ENCODE measurements around the gene HAL.

HAL gene

DNA sequence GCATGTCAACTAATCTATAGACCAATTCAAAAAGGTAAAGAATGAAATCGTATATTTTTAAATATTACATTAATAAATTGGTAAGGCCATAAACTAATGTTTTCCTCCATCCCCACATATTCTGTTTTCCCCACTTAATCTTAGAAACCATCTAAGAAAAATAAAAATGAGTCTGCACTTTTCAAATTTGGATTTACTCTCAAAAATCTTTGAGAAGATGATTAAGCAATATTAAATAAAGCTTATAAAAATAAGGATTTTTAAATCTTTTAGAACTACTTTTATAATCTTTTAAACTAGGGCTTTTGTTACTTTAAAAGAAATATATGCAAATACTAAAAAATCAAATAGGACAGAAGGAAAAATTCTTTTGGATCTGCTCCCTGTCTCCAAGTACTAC, 10.6 kb upstream of the HAL start:
- Histone ChIP-seq H3K9ac (ENCODE audit: insufficient read length, low read depth) (no peak overlapping the region), H3K4me1 (ENCODE audit: insufficient read depth, insufficient read length) (no peaks in the 10 kb centered on the region), H3K4me3 (ENCODE audit: insufficient read length, low read depth) (no peak overlapping the region), H3K27me3 (ENCODE audit: insufficient read depth, insufficient read length) (no peaks in the 10 kb centered on the region), H3K9me3 (ENCODE audit: insufficient read depth, low read length) (no peaks in the 10 kb centered on the region), H3K36me3 (ENCODE audit: insufficient read depth, insufficient read length, low read length) (peaks cover 84% of the 10 kb centered on the region)
- TF ChIP-seq YY1 (IDR thresholded peaks at IDR 0.05; ENCODE audit: insufficient read depth, insufficient read length) (no peak), ZNF274 (IDR thresholded peaks at IDR 0.05; ENCODE audit: low read depth, low read length) (no peak), SUZ12 (IDR thresholded peaks at IDR 0.05; ENCODE audit: extremely low read depth, insufficient read depth, insufficient read length) (no peak)
- DNase-seq (ENCODE audit: low read depth, low spot score) = no peak

DNA sequence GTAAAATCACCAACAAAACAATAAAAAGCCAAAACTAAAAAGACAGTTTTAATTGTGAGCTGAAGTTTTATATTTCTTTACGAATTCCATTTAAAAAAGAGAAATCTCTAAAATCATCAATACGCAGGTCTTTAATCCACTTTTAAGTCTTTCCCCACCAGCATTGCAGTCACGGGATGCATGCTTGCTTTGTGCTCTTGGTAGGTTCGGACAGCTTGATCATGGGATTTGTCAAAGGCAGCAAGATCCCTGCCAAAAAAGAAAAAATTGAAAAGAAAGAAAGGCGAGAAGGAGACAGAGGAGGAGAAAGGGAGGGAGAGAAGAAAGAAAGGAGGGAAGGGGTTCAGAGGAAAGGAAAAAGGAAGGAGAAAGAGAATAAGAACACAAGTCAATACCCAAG, 4.7 kb upstream of the HAL start:
- Histone ChIP-seq H3K36me3 (ENCODE audit: insufficient read depth, insufficient read length, low read length) (peaks cover 42% of the 10 kb centered on the region), H3K4me3 (ENCODE audit: insufficient read length, low read depth) (no peak overlapping the region), H3K9ac (ENCODE audit: insufficient read length, low read depth) (no peak overlapping the region), H3K9me3 (ENCODE audit: insufficient read depth, low read length) (no peaks in the 10 kb centered on the region), H3K27me3 (ENCODE audit: insufficient read depth, insufficient read length) (no peaks in the 10 kb centered on the region), H3K4me1 (ENCODE audit: insufficient read depth, insufficient read length) (no peaks in the 10 kb centered on the region)
- no peak for DNase-seq (ENCODE audit: low read depth, low spot score)
- TF ChIP-seq SUZ12 (IDR thresholded peaks at IDR 0.05; ENCODE audit: extremely low read depth, insufficient read depth, insufficient read length) = no peak
- TF ChIP-seq YY1 (IDR thresholded peaks at IDR 0.05; ENCODE audit: insufficient read depth, insufficient read length) = no peak
- TF ChIP-seq ZNF274 (IDR thresholded peaks at IDR 0.05; ENCODE audit: low read depth, low read length) = no peak

GRCh38 chr12:95999484-95999883, 3.3 kb upstream of the HAL start:
- no peaks in the 10 kb centered on the region for H3K27me3 ChIP-seq (ENCODE audit: insufficient read depth, insufficient read length)
- H3K4me1 ChIP-seq (ENCODE audit: insufficient read depth, insufficient read length) = no peaks in the 10 kb centered on the region
- no peak for DNase-seq (ENCODE audit: low read depth, low spot score)
- H3K4me3 ChIP-seq (ENCODE audit: insufficient read length, low read depth) = no peak overlapping the region
- H3K9ac ChIP-seq (ENCODE audit: insufficient read length, low read depth) = no peak overlapping the region
- H3K36me3 ChIP-seq (ENCODE audit: insufficient read depth, insufficient read length, low read length) = peaks cover 34% of the 10 kb centered on the region
- no peak for TF ChIP-seq YY1 (IDR thresholded peaks at IDR 0.05; ENCODE audit: insufficient read depth, insufficient read length)
- TF ChIP-seq SUZ12 (IDR thresholded peaks at IDR 0.05; ENCODE audit: extremely low read depth, insufficient read depth, insufficient read length) = no peak
- no peak for TF ChIP-seq ZNF274 (IDR thresholded peaks at IDR 0.05; ENCODE audit: low read depth, low read length)
- H3K9me3 ChIP-seq (ENCODE audit: insufficient read depth, low read length) = no peaks in the 10 kb centered on the region

DNA sequence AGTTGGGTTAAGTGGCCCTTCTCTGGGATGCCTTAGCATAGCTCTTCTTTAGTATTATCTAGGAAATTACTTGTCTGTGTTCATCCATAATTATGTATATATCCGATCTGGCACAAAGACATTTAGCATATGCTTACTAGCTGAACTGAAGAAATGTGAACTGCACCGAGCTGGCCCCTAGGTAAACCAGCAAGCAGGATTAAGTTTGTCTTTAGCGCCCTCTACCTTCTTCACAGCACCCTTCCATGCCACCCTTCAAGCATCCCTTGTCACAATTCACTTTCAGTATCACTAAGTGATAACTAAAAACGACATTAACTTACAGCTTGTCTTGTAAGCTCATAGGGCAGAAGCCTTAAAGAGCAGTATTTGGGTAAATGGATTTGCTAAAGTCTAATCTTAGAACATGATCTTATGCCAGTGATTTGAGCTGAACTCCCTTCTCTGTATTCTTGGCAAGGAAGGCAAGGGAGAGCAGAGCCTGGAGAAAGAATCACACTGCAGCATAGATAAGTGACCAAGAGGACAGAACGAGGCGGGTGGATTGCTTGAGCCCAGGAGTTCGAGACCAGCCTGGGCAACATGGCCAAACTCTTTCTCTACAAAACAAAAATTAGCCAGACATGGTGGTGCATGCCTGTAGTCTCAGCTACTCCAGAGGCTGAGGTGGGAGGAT, 2.6 kb upstream of the HAL start:
- H3K9me3 ChIP-seq (ENCODE audit: insufficient read depth, low read length) = no peaks in the 10 kb centered on the region
- H3K27me3 ChIP-seq (ENCODE audit: insufficient read depth, insufficient read length) = no peaks in the 10 kb centered on the region
- peak; percentile 64 for DNase-seq (ENCODE audit: low read depth, low spot score)
- H3K4me3 ChIP-seq (ENCODE audit: insufficient read length, low read depth) = no peak overlapping the region
- no peak overlapping the region for H3K9ac ChIP-seq (ENCODE audit: insufficient read length, low read depth)
- H3K36me3 ChIP-seq (ENCODE audit: insufficient read depth, insufficient read length, low read length) = peaks cover 27% of the 10 kb centered on the region
- TF ChIP-seq ZNF274 (IDR thresholded peaks at IDR 0.05; ENCODE audit: low read depth, low read length) (no peak), YY1 (IDR thresholded peaks at IDR 0.05; ENCODE audit: insufficient read depth, insufficient read length) (no peak), SUZ12 (IDR thresholded peaks at IDR 0.05; ENCODE audit: extremely low read depth, insufficient read depth, insufficient read length) (no peak)
- no peaks in the 10 kb centered on the region for H3K4me1 ChIP-seq (ENCODE audit: insufficient read depth, insufficient read length)

DNA sequence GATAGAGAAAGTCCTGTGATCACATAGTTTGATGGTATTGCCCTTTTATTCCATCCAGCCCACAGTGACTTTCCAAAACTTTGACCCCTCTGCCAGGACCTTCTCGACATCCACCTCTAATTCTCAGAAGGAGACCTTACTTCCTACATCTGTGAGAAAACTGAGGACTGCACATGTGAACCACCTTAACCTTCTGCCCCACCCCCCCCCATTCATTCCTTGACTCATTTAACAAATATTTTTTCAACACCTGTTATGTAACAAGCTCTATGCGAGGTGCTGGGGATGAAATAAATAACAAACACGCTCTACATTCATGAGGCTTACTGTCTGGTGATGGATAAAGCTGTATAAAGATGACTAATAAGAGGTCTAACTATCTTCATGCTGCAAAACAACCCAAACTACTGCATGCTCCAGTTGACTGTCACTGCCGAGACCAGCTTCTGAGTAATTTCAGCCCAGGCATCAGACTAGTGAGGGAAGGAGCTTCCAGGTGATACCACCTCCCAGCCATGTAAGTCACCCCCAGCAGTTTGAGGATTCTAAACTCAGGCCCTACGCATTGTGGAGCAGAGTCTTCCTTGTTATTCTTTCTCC, 1.9 kb upstream of the HAL start:
- Histone ChIP-seq H3K4me3 (ENCODE audit: insufficient read length, low read depth) (no peak overlapping the region), H3K27me3 (ENCODE audit: insufficient read depth, insufficient read length) (no peaks in the 10 kb centered on the region), H3K4me1 (ENCODE audit: insufficient read depth, insufficient read length) (no peaks in the 10 kb centered on the region), H3K36me3 (ENCODE audit: insufficient read depth, insufficient read length, low read length) (peaks cover 22% of the 10 kb centered on the region), H3K9ac (ENCODE audit: insufficient read length, low read depth) (no peak overlapping the region), H3K9me3 (ENCODE audit: insufficient read depth, low read length) (no peaks in the 10 kb centered on the region)
- DNase-seq (ENCODE audit: low read depth, low spot score) = no peak
- TF ChIP-seq SUZ12 (IDR thresholded peaks at IDR 0.05; ENCODE audit: extremely low read depth, insufficient read depth, insufficient read length) (no peak), ZNF274 (IDR thresholded peaks at IDR 0.05; ENCODE audit: low read depth, low read length) (no peak), YY1 (IDR thresholded peaks at IDR 0.05; ENCODE audit: insufficient read depth, insufficient read length) (no peak)

- no peak for TF ChIP-seq ZNF274 (IDR thresholded peaks at IDR 0.05; ENCODE audit: low read depth, low read length)
- TF ChIP-seq SUZ12 (IDR thresholded peaks at IDR 0.05; ENCODE audit: extremely low read depth, insufficient read depth, insufficient read length) = no peak
- no peak for TF ChIP-seq YY1 (IDR thresholded peaks at IDR 0.05; ENCODE audit: insufficient read depth, insufficient read length)
- H3K9ac ChIP-seq (ENCODE audit: insufficient read length, low read depth) = no peak overlapping the region
- no peaks in the 10 kb centered on the region for H3K9me3 ChIP-seq (ENCODE audit: insufficient read depth, low read length)
Observed at GRCh38 chr12:95997276-95997675, 1.1 kb upstream of the HAL start.

DNA sequence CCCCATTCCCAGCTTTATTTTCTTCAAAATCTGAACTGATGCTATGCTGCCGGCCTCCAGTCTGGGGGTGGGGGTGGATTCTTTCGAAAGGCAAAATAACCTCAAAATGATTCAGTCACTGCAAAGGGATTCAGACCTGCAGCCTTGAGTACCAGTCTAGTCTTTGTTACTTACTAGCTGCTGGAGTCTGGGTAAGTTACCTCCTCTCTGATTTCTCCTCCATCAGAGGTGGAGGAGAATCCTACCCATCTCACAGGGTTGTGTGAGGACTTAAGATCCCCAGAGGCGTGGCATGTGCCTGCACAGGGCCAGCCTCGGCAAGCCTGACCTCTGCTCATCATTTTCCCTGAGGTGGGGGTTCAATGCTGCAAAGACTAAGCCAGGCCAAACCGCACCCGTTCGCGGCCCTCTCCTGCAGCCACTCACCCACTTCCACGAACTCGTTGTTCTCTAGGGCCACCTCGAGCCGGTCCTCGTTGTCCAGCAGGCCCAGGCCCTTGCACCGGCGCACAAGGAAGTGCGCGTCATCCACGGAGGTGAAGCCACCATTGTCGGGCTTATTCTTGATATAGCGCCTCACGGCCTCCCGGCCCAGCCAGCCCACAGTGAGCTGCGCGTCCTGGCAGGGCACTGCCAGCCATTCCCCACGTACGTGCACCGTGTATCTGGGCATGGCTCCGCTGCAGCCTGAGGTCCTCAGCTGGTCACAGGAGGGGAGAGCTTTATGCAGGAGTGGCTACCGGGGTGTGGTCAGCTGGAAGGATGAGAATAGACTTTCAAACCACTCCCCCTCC, 709 bp downstream of the HAL start:
- DNase-seq (ENCODE audit: low read depth, low spot score) = no peak
- H3K9me3 ChIP-seq (ENCODE audit: insufficient read depth, low read length) = no peaks in the 10 kb centered on the region
- TF ChIP-seq YY1 (IDR thresholded peaks at IDR 0.05; ENCODE audit: insufficient read depth, insufficient read length) = no peak
- TF ChIP-seq SUZ12 (IDR thresholded peaks at IDR 0.05; ENCODE audit: extremely low read depth, insufficient read depth, insufficient read length) = no peak
- no peak for TF ChIP-seq ZNF274 (IDR thresholded peaks at IDR 0.05; ENCODE audit: low read depth, low read length)
- H3K4me3 ChIP-seq (ENCODE audit: insufficient read length, low read depth) = no peak overlapping the region
- H3K9ac ChIP-seq (ENCODE audit: insufficient read length, low read depth) = no peak overlapping the region
- H3K4me1 ChIP-seq (ENCODE audit: insufficient read depth, insufficient read length) = no peaks in the 10 kb centered on the region
- no peaks in the 10 kb centered on the region for H3K27me3 ChIP-seq (ENCODE audit: insufficient read depth, insufficient read length)
- peaks cover 5% of the 10 kb centered on the region for H3K36me3 ChIP-seq (ENCODE audit: insufficient read depth, insufficient read length, low read length)

More at GRCh38 chr12:95997276-95997675, 1.1 kb upstream of the HAL start:
- Histone ChIP-seq H3K27me3 (ENCODE audit: insufficient read depth, insufficient read length) (no peaks in the 10 kb centered on the region), H3K4me3 (ENCODE audit: insufficient read length, low read depth) (no peak overlapping the region), H3K36me3 (ENCODE audit: insufficient read depth, insufficient read length, low read length) (peaks cover 14% of the 10 kb centered on the region), H3K4me1 (ENCODE audit: insufficient read depth, insufficient read length) (no peaks in the 10 kb centered on the region)
- DNase-seq (ENCODE audit: low read depth, low spot score) = no peak
